ENCODE data around the gene BPIFA2.
"Not testable (repeated sequence)": the region's sequence is repeated elsewhere in the genome, so short reads cannot be mapped to it uniquely, and the experiment has no call there.

BPIFA2 gene

DNA sequence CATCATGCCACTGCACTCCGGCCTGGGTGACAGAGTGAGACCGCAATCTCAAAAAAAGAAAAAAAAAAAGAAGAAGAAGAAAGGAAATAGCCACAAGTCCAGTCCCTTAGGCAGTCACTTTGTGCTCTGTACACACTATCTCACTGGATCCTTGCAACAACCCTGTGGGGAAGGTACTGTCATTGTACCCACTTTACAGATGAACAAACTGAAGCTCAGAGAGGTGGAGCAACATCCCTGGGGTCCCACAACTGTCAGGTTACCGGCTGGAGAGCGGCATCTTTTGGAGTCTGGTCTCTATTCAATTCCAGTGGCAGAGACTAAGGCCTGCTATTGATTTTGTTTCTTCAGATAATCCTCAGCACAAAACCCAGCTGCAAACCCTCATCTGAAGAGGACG is 12.2 kb downstream of the BPIFA2 start:
- H3K4me3 ChIP-seq (ENCODE audit: low read length) = no peak overlapping the region
- TF ChIP-seq CTCF (conservative IDR thresholded peaks at IDR 0.05; ENCODE audit: low read length) = no peak
- no peak for DNase-seq (ENCODE audit: low read depth)

DNA sequence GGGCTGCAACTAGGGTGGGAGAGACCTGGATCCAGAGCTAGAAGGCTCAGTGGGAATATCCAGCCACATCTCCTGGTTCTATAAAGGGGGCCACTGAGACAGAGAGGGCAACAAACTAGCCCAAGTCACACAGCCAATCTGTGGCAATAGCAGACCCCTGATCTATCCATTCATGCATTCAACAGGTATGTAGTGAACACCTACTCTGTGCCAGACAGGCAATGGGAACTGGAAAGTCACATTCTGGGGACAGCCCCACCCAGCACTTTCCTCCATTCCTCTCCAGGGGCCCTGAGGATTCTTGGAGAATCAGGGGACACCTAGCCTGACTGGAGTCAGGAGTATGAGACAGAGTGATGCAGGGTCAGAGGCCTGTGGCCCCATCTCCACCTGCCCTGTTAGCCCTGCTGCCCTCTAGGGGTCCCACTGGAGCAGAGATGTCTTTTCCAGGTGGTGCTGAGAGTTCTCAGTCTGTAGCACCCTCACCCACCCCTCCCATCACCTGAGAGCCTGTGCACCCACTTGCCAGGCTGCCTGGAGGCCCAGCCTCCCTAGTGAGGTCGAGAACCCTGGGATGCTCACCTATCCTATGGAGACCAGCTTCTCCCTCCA is 13.6 kb downstream of the BPIFA2 start:
- no peak for TF ChIP-seq CTCF (conservative IDR thresholded peaks at IDR 0.05; ENCODE audit: low read length)
- no peak for DNase-seq (ENCODE audit: low read depth)
- no peak overlapping the region for H3K4me3 ChIP-seq (ENCODE audit: low read length)

DNA sequence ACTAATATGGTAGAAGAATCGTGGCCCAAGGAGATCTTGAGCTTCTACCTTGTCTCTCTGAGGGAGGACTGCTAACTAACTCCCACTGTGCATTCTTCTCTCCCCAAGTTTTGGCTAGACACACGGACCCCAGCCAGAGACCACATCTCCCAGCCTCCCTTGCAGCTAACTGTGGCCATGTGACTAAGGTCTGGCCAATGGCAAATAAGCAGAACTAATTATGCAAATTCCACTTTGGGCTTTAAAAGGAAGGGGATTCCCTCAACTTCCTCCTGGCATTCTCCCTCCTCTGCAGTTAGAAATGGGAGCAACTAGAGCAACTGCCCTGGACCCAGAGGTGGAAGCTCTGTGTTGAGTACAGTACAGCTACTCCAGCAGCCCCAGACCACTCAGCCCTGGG is 15.4 kb downstream of the BPIFA2 start:
- no peak overlapping the region for H3K4me3 ChIP-seq (ENCODE audit: low read length)
- DNase-seq (ENCODE audit: low read depth) = no peak
- no peak for TF ChIP-seq CTCF (conservative IDR thresholded peaks at IDR 0.05; ENCODE audit: low read length)

- H3K4me3 ChIP-seq (ENCODE audit: low read length); DNase-seq (ENCODE audit: low read depth): not testable (repeated sequence)
Observed at GRCh38 chr20:33185031-33185590, 17.2 kb downstream of the BPIFA2 start.

GRCh38 chr20:33187491-33187890 is 19.5 kb downstream of the BPIFA2 start:
- no peak overlapping the region for H3K4me3 ChIP-seq (ENCODE audit: low read length)
- DNase-seq (ENCODE audit: low read depth) = no peak
- TF ChIP-seq CTCF (conservative IDR thresholded peaks at IDR 0.05; ENCODE audit: low read length) = no peak

DNA sequence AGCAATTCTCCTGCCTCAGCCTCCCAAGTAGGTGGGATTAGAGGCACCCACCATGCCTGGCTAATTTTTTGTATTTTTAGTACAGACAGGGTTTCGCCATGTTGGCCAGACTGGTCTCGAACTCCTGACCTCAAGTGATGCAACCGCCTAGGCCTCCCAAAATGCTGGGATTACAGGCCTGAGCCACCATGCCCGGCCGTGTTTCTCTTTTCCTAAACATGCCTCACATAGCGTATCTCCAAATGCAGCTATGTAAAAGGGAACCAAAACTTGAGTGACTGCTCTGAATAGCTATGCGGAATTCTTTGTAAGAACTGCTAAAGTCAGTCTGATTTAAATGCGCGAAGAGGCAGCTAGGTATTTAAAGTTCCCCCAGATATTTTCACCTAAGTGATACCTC is 20.5 kb downstream of the BPIFA2 start:
- DNase-seq (ENCODE audit: low read depth) = no peak
- H3K4me3 ChIP-seq (ENCODE audit: low read length) = no peak overlapping the region
- TF ChIP-seq CTCF (conservative IDR thresholded peaks at IDR 0.05; ENCODE audit: low read length) = no peak

- TF ChIP-seq CTCF (conservative IDR thresholded peaks at IDR 0.05; ENCODE audit: low read length) = no peak
- no peak for DNase-seq (ENCODE audit: low read depth)
- H3K4me3 ChIP-seq (ENCODE audit: low read length) = no peak overlapping the region
Observed at GRCh38 chr20:33191484-33191883, 23.5 kb downstream of the BPIFA2 start.

Measured in AG10803 (cell line).